ENCODE results near the gene OSBPL3.

- TF ChIP-seq POLR2A (IDR thresholded peaks at IDR 0.05): no peak
- no peak for TF ChIP-seq CTCF (IDR thresholded peaks at IDR 0.05)
These were observed 34.1 kb downstream of the OSBPL3 start for GRCh38 chr7:24945899-24946298.

All from heart left ventricle (tissue), 13 donors.